GM10248 (cell line): ENCODE data around the gene ZMIZ1.

Experiments used
- CTCF ChIA-PET: fragments of 300-600 bp; sonication (Branson Sonifier 250); formaldehyde crosslinking; extraction: SDS; loops from one replicate; lab custom pipeline; 2021; ENCODE audit warnings: antibody characterized with exemption; lab: Yijun Ruan, JAX
- POLR2A ChIA-PET: fragments of 350-650 bp; sonication (Branson Sonifier 250); formaldehyde crosslinking; extraction: SDS; loops from one replicate; lab custom pipeline; 2020; ENCODE audit warnings: antibody characterized with exemption; lab: Yijun Ruan, JAX
- DNase-seq: peaks from one replicate; pipeline ENCODE4 v3.0.0; 2012; ENCODE audit errors: extremely low spot score
- TF ChIP-seq, protein P1 (sequence below): IDR thresholded peaks from 2 replicates; pipeline ENCODE4 v1.5.1; 2012; ENCODE audit warnings: mild to moderate bottlenecking, low read depth; ENCODE audit errors: extremely low read depth, missing control alignments, control extremely low read depth

Gene ZMIZ1

DNA sequence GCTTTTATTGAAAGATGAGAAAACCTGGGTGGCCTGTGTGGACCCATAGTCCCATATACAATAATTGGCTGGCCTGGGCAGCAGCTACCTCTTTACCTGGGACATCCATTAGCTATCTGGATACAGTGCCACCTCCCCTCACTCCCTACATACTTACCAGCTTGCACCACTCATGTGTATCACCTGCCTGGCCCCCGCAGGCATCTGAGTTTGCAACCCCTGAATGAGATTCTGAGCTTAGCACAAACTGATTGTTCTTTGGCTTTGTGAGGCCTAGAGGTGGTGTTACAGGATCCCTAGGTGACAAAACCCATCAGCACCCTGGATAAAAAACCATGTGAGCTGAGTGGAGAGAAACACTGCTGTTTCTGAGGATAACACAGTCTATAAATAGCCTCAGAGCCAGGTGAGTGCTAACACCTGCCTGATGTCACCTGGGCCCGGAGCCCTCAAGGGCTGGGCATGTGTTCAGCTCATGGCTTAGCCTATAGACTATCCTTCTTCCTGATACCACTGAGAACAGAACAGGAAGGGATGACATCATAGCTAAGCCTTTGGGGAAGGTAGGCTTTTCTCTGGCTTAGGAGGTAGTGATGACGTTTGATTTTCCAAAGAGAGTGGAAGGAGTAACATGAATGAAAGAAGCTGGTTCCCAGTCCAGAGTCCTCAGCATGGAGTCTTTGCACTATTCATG is 275.9 kb downstream of the ZMIZ1 start:
- ChIA-PET POLR2A (interaction anchor here (1.1 kb wide), 1 partner anchor 13 kb away, joined by 3 read pairs; no protein-coding TSS in a partner anchor), CTCF (interaction anchor here (0.8 to 7.5 kb wide), 8 partner anchors 11 to 35 kb away, joined by 3 to 90 read pairs (median 6); no protein-coding TSS in a partner anchor)
- no peak for DNase-seq
- TF ChIP-seq, protein P1, sequence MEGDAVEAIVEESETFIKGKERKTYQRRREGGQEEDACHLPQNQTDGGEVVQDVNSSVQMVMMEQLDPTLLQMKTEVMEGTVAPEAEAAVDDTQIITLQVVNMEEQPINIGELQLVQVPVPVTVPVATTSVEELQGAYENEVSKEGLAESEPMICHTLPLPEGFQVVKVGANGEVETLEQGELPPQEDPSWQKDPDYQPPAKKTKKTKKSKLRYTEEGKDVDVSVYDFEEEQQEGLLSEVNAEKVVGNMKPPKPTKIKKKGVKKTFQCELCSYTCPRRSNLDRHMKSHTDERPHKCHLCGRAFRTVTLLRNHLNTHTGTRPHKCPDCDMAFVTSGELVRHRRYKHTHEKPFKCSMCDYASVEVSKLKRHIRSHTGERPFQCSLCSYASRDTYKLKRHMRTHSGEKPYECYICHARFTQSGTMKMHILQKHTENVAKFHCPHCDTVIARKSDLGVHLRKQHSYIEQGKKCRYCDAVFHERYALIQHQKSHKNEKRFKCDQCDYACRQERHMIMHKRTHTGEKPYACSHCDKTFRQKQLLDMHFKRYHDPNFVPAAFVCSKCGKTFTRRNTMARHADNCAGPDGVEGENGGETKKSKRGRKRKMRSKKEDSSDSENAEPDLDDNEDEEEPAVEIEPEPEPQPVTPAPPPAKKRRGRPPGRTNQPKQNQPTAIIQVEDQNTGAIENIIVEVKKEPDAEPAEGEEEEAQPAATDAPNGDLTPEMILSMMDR = no peak

DNA sequence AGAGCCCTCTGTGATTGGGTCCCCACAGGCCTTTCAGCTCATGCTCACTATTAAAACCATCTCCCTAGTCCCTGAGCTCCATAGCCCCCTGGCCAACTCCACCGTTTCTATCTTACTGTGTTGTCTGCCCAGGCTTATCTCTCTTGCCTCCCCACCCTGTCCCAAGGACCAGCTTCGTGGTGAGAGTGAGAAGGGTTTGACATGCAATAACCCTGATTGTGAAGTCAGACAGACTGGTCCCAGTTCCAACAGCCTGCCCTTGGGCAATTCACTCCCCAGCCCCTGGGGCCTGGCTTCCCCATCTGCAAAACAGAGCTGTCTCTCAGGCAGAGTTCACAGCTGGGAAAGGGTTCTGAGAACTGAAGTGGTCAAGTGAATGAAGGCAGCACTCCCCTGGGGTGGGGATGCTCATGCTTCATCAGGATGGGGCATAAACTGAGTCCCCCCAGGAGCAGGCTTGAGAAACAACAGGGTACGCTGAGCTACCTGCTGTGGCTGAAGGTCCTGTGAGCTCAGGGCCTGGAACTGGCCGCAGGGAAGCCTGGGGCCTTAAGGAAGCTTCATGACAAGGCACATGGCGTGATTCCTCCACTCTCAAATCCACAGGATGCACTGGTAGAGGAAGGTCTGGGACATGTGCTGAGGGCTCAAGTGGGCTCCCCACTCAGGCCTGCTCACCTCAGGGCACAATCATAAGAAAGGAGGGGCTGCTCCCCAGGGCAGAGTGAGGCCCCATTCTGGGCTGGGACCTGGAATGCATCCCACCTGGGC is 276.7 kb downstream of the ZMIZ1 start:
- TF ChIP-seq, protein P1 = no peak
- CTCF ChIA-PET = interaction anchor here (0.8 to 7.5 kb wide), 13 partner anchors 9 to 142 kb away, joined by 3 to 90 read pairs (median 5); no protein-coding TSS in a partner anchor
- no peak for DNase-seq
- POLR2A ChIA-PET = interaction anchor here (1.1 kb wide), 1 partner anchor 14 kb away, joined by 3 read pairs; no protein-coding TSS in a partner anchor

DNA sequence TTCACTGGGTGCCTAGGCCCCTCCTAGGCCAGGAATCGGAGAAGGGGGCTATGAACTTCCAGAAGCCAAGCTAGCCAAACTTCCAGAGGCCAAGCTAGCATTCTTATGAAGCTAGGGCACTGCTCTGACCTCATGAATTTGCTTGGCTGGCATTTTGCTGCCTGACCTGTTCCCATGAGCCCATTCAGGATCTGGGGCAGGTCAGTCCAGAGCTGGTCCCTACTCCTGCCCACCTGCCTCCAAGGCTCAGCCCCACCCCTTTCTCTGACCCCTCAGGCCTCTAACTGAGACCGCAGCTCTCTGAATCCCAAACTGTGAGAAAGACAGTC is 277.2 kb downstream of the ZMIZ1 start:
- CTCF ChIA-PET = interaction anchor here (0.8 to 7.5 kb wide), 15 partner anchors 9 to 142 kb away, joined by 3 to 90 read pairs (median 4); no protein-coding TSS in a partner anchor
- no peak for DNase-seq
- POLR2A ChIA-PET = no interaction called here
- TF ChIP-seq, protein P1 = no peak

DNA sequence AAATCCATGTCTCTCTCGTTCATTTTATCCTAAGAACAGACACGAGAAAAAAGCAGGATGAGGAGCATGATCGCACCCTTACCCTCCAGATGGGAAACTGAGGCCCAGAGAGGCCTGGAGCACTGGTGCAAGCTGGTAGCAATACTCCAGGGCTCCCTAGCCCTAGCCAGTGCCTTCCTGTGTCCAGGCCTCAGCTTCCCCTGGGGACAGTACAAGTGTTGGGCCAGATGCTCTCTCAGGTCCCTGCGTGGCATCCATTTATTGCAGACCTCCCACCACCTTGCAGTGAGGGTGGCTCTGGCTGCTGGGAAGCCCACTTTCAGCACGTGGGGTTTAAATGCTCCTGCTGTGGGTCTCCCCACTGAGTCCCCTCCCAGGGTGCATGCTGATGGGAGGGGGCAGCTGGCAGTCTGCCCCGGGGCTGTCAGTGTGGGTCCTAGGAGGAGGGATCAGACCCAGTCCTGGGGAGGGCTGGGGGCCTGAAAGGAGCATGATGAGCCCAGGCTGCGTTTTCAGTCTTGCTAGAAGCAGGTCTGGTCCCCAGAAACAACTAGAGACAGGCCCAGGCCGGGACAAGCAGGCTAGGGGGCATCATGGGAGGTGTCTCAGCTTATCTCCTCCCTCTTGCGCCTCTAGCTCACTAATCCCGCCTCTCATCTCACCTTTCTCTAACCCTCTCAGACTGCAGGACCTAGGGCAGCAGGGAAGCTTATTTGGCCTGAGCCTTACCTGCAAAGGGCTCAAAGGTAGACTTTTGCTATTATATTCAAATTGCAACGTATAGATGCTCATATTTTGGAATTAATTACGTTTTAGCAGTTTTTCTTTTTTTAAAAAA is 277.8 kb downstream of the ZMIZ1 start:
- TF ChIP-seq, protein P1 = no peak

DNA sequence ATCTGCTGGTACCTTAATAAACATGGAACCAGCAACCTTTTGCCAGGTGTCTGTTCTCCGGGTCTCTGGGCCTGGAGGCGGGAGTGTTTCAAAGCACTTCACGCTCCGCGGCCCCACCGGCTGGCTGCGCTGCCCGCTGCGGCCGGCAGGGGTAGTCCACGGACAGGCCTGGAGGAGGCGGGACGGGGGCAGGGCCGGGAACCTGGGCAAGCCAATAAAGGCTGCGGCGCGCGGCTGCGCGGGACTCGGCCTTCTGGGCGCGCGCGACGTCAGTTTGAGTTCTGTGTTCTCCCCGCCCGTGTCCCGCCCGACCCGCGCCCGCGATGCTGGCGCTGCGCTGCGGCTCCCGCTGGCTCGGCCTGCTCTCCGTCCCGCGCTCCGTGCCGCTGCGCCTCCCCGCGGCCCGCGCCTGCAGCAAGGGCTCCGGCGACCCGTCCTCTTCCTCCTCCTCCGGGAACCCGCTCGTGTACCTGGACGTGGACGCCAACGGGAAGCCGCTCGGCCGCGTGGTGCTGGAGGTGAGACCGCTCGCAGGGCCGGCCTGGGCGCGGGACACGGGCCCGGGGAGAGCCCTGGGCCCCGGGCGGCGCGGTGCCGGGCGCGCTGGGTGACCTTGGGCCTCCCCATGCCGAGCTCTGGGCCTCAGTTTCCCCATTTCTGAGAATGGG is 278.6 kb downstream of the ZMIZ1 start, which contains the start of gene PPIF:
PPIF (plus strand) TSS at position 244 of the 668 bp plus-strand sequence; CDS start at position 324, 80 bp downstream.
- POLR2A ChIA-PET = interaction anchor here (1.0 to 1.4 kb wide), 2 partner anchors 13 to 20 kb away, joined by 4 to 5 read pairs; no protein-coding TSS in a partner anchor
- DNase-seq = peak; percentile 95
- TF ChIP-seq, protein P1 = peak; percentile 96
- CTCF ChIA-PET = interaction anchor here (0.8 to 7.5 kb wide), 19 partner anchors 10 to 379 kb away, joined by 3 to 90 read pairs (median 5); no protein-coding TSS in a partner anchor

More for the DNA sequence above, 277.8 kb downstream of the ZMIZ1 start:
- CTCF ChIA-PET = interaction anchor here (0.7 to 7.5 kb wide), 14 partner anchors 9 to 141 kb away, joined by 3 to 90 read pairs (median 4); no protein-coding TSS in a partner anchor
- DNase-seq = peak; percentile 22
- POLR2A ChIA-PET = no interaction called here
